PC-9 (cell line): ENCODE data around the gene DNAJC15.

Source experiments
- CTCF ChIP-seq: fragments of 200-600 bp; sonication (generic); conservative IDR thresholded peaks from 2 replicates; pipeline ENCODE4 v1.6.1; 2017; ENCODE audit warnings: mixed run types, antibody characterized with exemption, mild to moderate bottlenecking, moderate library complexity
- EZH2 ChIP-seq: fragments of 200-600 bp; sonication (generic); IDR thresholded peaks from 2 replicates; pipeline ENCODE4 v1.8.0; 2017; ENCODE audit warnings: antibody characterized with exemption, low read depth

DNA sequence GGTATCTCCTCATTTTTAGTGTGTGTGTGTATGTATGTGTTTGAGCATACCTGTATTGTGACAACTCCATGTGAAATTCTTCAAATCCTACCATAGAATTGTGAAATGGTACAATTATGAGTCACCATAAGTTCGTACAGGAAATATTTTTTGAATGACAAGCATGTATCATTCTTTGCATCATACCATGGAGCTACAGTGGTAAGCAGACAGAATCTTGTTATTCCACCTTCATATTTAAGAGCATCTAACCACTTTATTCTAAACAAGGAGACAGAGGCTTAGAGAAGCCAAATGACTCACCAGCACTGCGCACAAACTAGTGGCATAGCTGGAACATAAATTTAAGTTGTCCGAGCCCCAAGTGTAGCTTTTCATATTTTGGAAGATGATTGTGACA is 26.8 kb upstream of the DNAJC15 start:
- no peak for TF ChIP-seq CTCF
- no peak for TF ChIP-seq EZH2
